ENCODE data around the gene SYTL1. TPM values are rescaled to one million over a fixed set of nuclear protein-coding genes. Genes with fewer than 3 reads are reported as not detected.
A peak's percentile ranks its signal among the peaks of the same experiment; 100 is the strongest.

The SYTL1 gene
- total and polyA plus RNA-seq, 2 experiments from 2014 or later = not detected

GRCh38 chr1:27306071-27306470 lies 35.8 kb upstream of the SYTL1 start:
- no peaks in the 10 kb centered on the region for H3K9me3 ChIP-seq (ENCODE audit: low read depth)
- no peak for TF ChIP-seq EZH2phosphoT487 (IDR thresholded peaks at IDR 0.05; ENCODE audit: insufficient read depth, low read depth)
- no peak for TF ChIP-seq EZH2 (IDR thresholded peaks at IDR 0.05; ENCODE audit: insufficient read depth, poor library complexity, severe bottlenecking)
- H3K79me2 ChIP-seq (ENCODE audit: insufficient read depth) = no peaks in the 10 kb centered on the region
- H3K4me2 ChIP-seq (ENCODE audit: unreplicated experiment) = no peak overlapping the region
- H3K4me1 ChIP-seq (ENCODE audit: insufficient read depth) = 0 out of 2 replicates have a peak, but pooled peaks cover 1% of the 10 kb centered on the region
- H3F3A ChIP-seq (ENCODE audit: insufficient read depth) = no peaks in the 10 kb centered on the region
- no peak overlapping the region for H2AFZ ChIP-seq
- peaks cover 6% of the 10 kb centered on the region; the same call in 1 of the 2 replicates for H3K36me3 ChIP-seq (ENCODE audit: low read depth)
- H4K20me1 ChIP-seq (ENCODE audit: insufficient read depth) = no peaks in the 10 kb centered on the region
- no peaks in the 10 kb centered on the region for H3K9me2 ChIP-seq (ENCODE audit: insufficient read depth)
- no peak overlapping the region for H3K27ac ChIP-seq
- no peak for DNase-seq
- no peak overlapping the region for H3K4me3 ChIP-seq
- no peaks in the 10 kb centered on the region for H3K27me3 ChIP-seq (replicated peaks; ENCODE audit: insufficient read depth)
- WGBS, 2 experiments (ENCODE audit: low coverage in 1 of 2, low lambda C conversion rate in 2 of 2, missing lambda C conversion rate in 2 of 2) = 81 to 83% methylated on average over 11 of the region's 11 CpGs
- H3K9ac ChIP-seq = no peak overlapping the region
- in situ Hi-C loops (cut with MboI) = no loop called here

GRCh38 chr1:27306892-27307761 lies 34.7 kb upstream of the SYTL1 start:
- no peaks in the 10 kb centered on the region for H3K4me1 ChIP-seq (ENCODE audit: insufficient read depth)
- no peak for DNase-seq
- no peak overlapping the region for H3K4me2 ChIP-seq (ENCODE audit: unreplicated experiment)
- no peaks in the 10 kb centered on the region for H3K27me3 ChIP-seq (replicated peaks; ENCODE audit: insufficient read depth)
- H3F3A ChIP-seq (ENCODE audit: insufficient read depth) = no peaks in the 10 kb centered on the region
- H3K9me3 ChIP-seq (ENCODE audit: low read depth) = no peaks in the 10 kb centered on the region
- H2AFZ ChIP-seq = no peak overlapping the region
- H4K20me1 ChIP-seq (ENCODE audit: insufficient read depth) = no peaks in the 10 kb centered on the region
- TF ChIP-seq EZH2 (IDR thresholded peaks at IDR 0.05; ENCODE audit: insufficient read depth, poor library complexity, severe bottlenecking) = no peak
- no peak for TF ChIP-seq EZH2phosphoT487 (IDR thresholded peaks at IDR 0.05; ENCODE audit: insufficient read depth, low read depth)
- no peaks in the 10 kb centered on the region for H3K79me2 ChIP-seq (ENCODE audit: insufficient read depth)
- no peak overlapping the region for H3K4me3 ChIP-seq
- WGBS, 2 experiments (ENCODE audit: low coverage in 1 of 2, low lambda C conversion rate in 2 of 2, missing lambda C conversion rate in 2 of 2) = 80 to 81% methylated on average over 8 to 11 of the region's 11 CpGs
- peaks cover 4% of the 10 kb centered on the region; the same call in 1 of the 2 replicates for H3K36me3 ChIP-seq (ENCODE audit: low read depth)
- no peak overlapping the region for H3K27ac ChIP-seq
- H3K9me2 ChIP-seq (ENCODE audit: insufficient read depth) = no peaks in the 10 kb centered on the region
- no peak overlapping the region for H3K9ac ChIP-seq
- in situ Hi-C loops (cut with MboI) = no loop called here

DNA sequence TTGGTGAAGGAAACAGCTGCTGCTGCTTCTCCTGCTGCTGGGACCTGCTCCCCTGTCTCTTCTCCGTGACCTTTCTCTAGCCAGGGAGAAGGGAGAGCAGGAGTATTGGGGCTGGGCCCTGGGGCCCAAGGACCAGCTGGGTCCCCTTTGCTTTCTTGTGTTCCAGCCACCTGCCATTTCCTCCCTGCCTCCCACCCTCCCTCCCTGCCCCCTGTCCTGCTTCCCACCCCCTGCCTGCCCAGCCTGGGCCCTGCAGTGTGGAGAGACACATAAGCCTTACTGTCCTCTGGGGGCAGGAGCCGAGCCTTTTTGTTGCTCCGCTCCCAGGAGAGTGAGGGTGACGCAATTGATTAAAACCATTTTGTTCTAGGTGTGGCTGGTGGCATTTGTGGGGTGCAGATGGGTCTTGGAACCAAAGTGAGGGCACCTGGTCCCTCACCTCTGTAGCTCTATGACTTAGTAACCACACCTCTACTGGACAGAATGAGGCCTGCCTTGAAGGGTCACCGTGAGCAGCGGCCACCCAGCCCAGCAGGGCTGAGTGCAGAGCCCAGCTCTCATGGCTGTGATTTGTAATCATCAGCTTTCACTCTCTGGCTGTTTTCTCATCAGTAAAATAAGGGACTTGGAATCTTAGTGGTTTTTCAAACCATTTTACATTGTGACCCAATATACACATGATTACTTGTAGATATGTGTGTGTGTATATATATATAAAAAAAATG lies 33.8 kb upstream of the SYTL1 start:
- H2AFZ ChIP-seq = no peak overlapping the region
- no peak overlapping the region for H3K4me3 ChIP-seq
- H3F3A ChIP-seq (ENCODE audit: insufficient read depth) = no peaks in the 10 kb centered on the region
- no peaks in the 10 kb centered on the region for H3K27me3 ChIP-seq (replicated peaks; ENCODE audit: insufficient read depth)
- DNase-seq = no peak
- no peaks in the 10 kb centered on the region for H3K36me3 ChIP-seq (ENCODE audit: low read depth)
- TF ChIP-seq EZH2 (IDR thresholded peaks at IDR 0.05; ENCODE audit: insufficient read depth, poor library complexity, severe bottlenecking) (no peak), EZH2phosphoT487 (IDR thresholded peaks at IDR 0.05; ENCODE audit: insufficient read depth, low read depth) (no peak)
- no peak overlapping the region for H3K27ac ChIP-seq
- WGBS, 2 experiments (ENCODE audit: low coverage in 1 of 2, low lambda C conversion rate in 2 of 2, missing lambda C conversion rate in 2 of 2) = 73 to 77% methylated on average over 6 of the region's 6 CpGs
- H3K4me1 ChIP-seq (ENCODE audit: insufficient read depth) = no peaks in the 10 kb centered on the region
- no peaks in the 10 kb centered on the region for H3K9me3 ChIP-seq (ENCODE audit: low read depth)
- no peaks in the 10 kb centered on the region for H4K20me1 ChIP-seq (ENCODE audit: insufficient read depth)
- no peaks in the 10 kb centered on the region for H3K79me2 ChIP-seq (ENCODE audit: insufficient read depth)
- H3K9me2 ChIP-seq (ENCODE audit: insufficient read depth) = no peaks in the 10 kb centered on the region
- no peak overlapping the region for H3K9ac ChIP-seq
- in situ Hi-C loops (cut with MboI) = no loop called here
- no peak overlapping the region for H3K4me2 ChIP-seq (ENCODE audit: unreplicated experiment)

DNA sequence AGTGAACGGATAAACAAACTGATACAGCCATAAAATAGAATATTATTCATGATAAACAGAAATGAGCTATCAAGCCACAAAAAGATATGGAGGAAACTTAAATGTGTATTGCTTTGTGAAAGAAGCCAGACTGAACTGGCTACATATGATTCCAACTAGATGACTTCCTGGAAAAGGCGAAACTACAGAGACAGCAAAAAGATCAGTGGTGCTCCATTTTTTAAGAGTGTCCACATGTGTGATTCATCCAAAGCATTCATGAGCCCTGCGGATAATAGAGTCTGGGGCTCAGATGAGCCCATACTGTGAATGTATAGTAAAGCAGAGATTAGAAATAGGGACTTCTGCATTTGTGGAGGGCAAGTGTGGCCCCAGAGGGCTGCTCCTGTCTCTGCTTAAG lies 27.7 kb upstream of the SYTL1 start:
- Histone ChIP-seq H3K9me3 (ENCODE audit: low read depth) (no peaks in the 10 kb centered on the region), H3K4me1 (ENCODE audit: insufficient read depth) (peaks cover 15% of the 10 kb centered on the region), H2AFZ (peak overlapping the region; percentile 5; the same call in 1 of the 2 replicates), H3K27ac (no peak overlapping the region), H3K9ac (no peak overlapping the region), H3K4me2 (ENCODE audit: unreplicated experiment) (no peak overlapping the region), H3K27me3 (replicated peaks; ENCODE audit: insufficient read depth) (no peaks in the 10 kb centered on the region), H3K79me2 (ENCODE audit: insufficient read depth) (no peaks in the 10 kb centered on the region), H4K20me1 (ENCODE audit: insufficient read depth) (no peaks in the 10 kb centered on the region), H3K4me3 (no peak overlapping the region), H3K9me2 (ENCODE audit: insufficient read depth) (no peaks in the 10 kb centered on the region), H3F3A (ENCODE audit: insufficient read depth) (0 out of 2 replicates have a peak, but pooled peaks cover 5% of the 10 kb centered on the region), H3K36me3 (ENCODE audit: low read depth) (no peaks in the 10 kb centered on the region)
- peak; percentile 36 for DNase-seq
- TF ChIP-seq EZH2 (IDR thresholded peaks at IDR 0.05; ENCODE audit: insufficient read depth, poor library complexity, severe bottlenecking) (no peak), EZH2phosphoT487 (IDR thresholded peaks at IDR 0.05; ENCODE audit: insufficient read depth, low read depth) (no peak)
- WGBS, 2 experiments (ENCODE audit: low coverage in 1 of 2, low lambda C conversion rate in 2 of 2, missing lambda C conversion rate in 2 of 2) = 1 to 10% methylated on average over 3 of the region's 3 CpGs
- in situ Hi-C loops (cut with MboI) = no loop called here

All from GM23248 (cell line).